Measurements from ENCODE around the gene ANKRD17. TPM values are rescaled to one million over a fixed set of nuclear protein-coding genes. Genes with fewer than 3 reads are reported as not detected.

Gene ANKRD17
- total RNA-seq (ENCODE audit: low replicate concordance) = 61.9 and 67.3 TPM in 2 replicates

GRCh38 chr4:73258686-73259570 is at the start of gene ANKRD17:
Gene ANKRD17 (minus strand): TSS chr4:73258798. CDS start chr4:73258668, 130 bp downstream.
- Histone ChIP-seq H3K4me2 (peak within 1 kb of the TSS; percentile 98), H2AFZ (replicated peaks) (peak within 1 kb of the TSS; percentile 90), H3K27me3 (no peaks in the 10 kb centered on the region), H3K4me1 (peaks cover 23% of the 10 kb centered on the region), H3K4me3 (peak within 1 kb of the TSS; percentile 89), H4K20me1 (ENCODE audit: low read depth) (peaks cover 35% of the 10 kb centered on the region), H3K27ac (peak within 1 kb of the TSS; percentile 97), H3K79me2 (ENCODE audit: low read depth) (peaks cover 79% of the 10 kb centered on the region), H3K36me3 (no peaks in the 10 kb centered on the region), H3K9me3 (ENCODE audit: low read depth) (no peaks in the 10 kb centered on the region), H3K9ac (peak within 1 kb of the TSS; percentile 90), H3F3A (ENCODE audit: low read depth) (peaks cover 13% of the 10 kb centered on the region)
- Mint-ChIP-seq H3K27ac (peak within 1 kb of the TSS; percentile 100), H3K4me1 (peaks cover 20% of the 10 kb centered on the region), H3K9me3 (no peaks in the 10 kb centered on the region), H3K27me3 (ENCODE audit: insufficient read depth, low read depth) (peaks cover 4% of the 10 kb centered on the region), H3K4me3 (peak within 1 kb of the TSS; percentile 100), H3K36me3 (peaks cover 10% of the 10 kb centered on the region)
- no peak for TF ChIP-seq EZH2 (IDR thresholded peaks at IDR 0.05)
- peak; percentile 15 for TF ChIP-seq CTCF (IDR thresholded peaks at IDR 0.05)
- DNase-seq (ENCODE audit: low spot score) = peak; percentile 96

GRCh38 chr4:73308286-73308685 is 49.7 kb upstream of the ANKRD17 start:
- no peaks in the 10 kb centered on the region for H3K27me3 Mint-ChIP-seq (ENCODE audit: insufficient read depth, low read depth)
- no peaks in the 10 kb centered on the region for H3K4me1 Mint-ChIP-seq
- H3K36me3 ChIP-seq = no peaks in the 10 kb centered on the region
- H3K9me3 Mint-ChIP-seq = no peaks in the 10 kb centered on the region
- DNase-seq (ENCODE audit: low spot score) = peak; percentile 5
- no peak overlapping the region for H3K27ac Mint-ChIP-seq
- no peak overlapping the region for H3K4me3 Mint-ChIP-seq
- no peak overlapping the region for H3K4me3 ChIP-seq
- H3K36me3 Mint-ChIP-seq = no peaks in the 10 kb centered on the region
- no peaks in the 10 kb centered on the region for H3K9me3 ChIP-seq (ENCODE audit: low read depth)
- no peaks in the 10 kb centered on the region for H3K79me2 ChIP-seq (ENCODE audit: low read depth)
- H4K20me1 ChIP-seq (ENCODE audit: low read depth) = no peaks in the 10 kb centered on the region
- H3K4me1 ChIP-seq = no peaks in the 10 kb centered on the region
- H2AFZ ChIP-seq (replicated peaks) = no peak overlapping the region
- H3K4me2 ChIP-seq = no peak overlapping the region
- H3K27me3 ChIP-seq = no peaks in the 10 kb centered on the region
- H3F3A ChIP-seq (ENCODE audit: low read depth) = no peaks in the 10 kb centered on the region
- H3K27ac ChIP-seq = no peak overlapping the region
- no peak overlapping the region for H3K9ac ChIP-seq
- TF ChIP-seq CTCF (IDR thresholded peaks at IDR 0.05) = no peak

GRCh38 chr4:73303711-73304110 is 45.1 kb upstream of the ANKRD17 start:
- Histone ChIP-seq H3K4me3 (no peak overlapping the region), H3F3A (ENCODE audit: low read depth) (no peaks in the 10 kb centered on the region), H3K36me3 (no peaks in the 10 kb centered on the region), H3K4me2 (no peak overlapping the region), H2AFZ (replicated peaks) (no peak overlapping the region), H3K9me3 (ENCODE audit: low read depth) (no peaks in the 10 kb centered on the region), H4K20me1 (ENCODE audit: low read depth) (no peaks in the 10 kb centered on the region), H3K27me3 (no peaks in the 10 kb centered on the region), H3K79me2 (ENCODE audit: low read depth) (no peaks in the 10 kb centered on the region), H3K9ac (no peak overlapping the region), H3K27ac (no peak overlapping the region), H3K4me1 (no peaks in the 10 kb centered on the region)
- H3K9me3 Mint-ChIP-seq = no peaks in the 10 kb centered on the region
- DNase-seq (ENCODE audit: low spot score) = no peak
- H3K4me1 Mint-ChIP-seq = no peaks in the 10 kb centered on the region
- no peaks in the 10 kb centered on the region for H3K36me3 Mint-ChIP-seq
- H3K27me3 Mint-ChIP-seq (ENCODE audit: insufficient read depth, low read depth) = no peaks in the 10 kb centered on the region
- no peak for TF ChIP-seq EZH2 (IDR thresholded peaks at IDR 0.05)
- no peak for TF ChIP-seq CTCF (IDR thresholded peaks at IDR 0.05)
- no peak for TF ChIP-seq EZH2phosphoT487 (IDR thresholded peaks at IDR 0.05)
- no peak overlapping the region for H3K4me3 Mint-ChIP-seq
- H3K27ac Mint-ChIP-seq = no peak overlapping the region

Data from neural progenitor cell (in vitro differentiated cells).